Bladder microvascular endothelial cell (primary cell): ENCODE measurements around the gene INO80E. TPM values are rescaled to one million over a fixed set of nuclear protein-coding genes. Genes with fewer than 3 reads are reported as not detected.

Experiments used
- total RNA-seq: library from RNA; depleted of rRNA; stranded (reverse); fragments of >200 nt; gene quantifications from 2 replicates; pipeline ENCODE4 v1.2.3, GENCODE V29; 2014

The INO80E gene
- total RNA-seq, result 13.9 and 20.0 TPM in 2 replicates

GRCh38 chr16:29995911-29996765 is at the start of gene INO80E:
Gene INO80E, plus strand, starts transcription at chr16:29996241. Its CDS starts 70 bp downstream, at chr16:29996311.

GRCh38 chr16:29961479-29962343 is 34.3 kb upstream of the INO80E start, which contains the start of gene TMEM219:
Gene TMEM219, plus strand, starts transcription at chr16:29962079. Its CDS starts 1,065 bp downstream, at chr16:29963144.

GRCh38 chr16:29973384-29974246 is 22.4 kb upstream of the INO80E start, which contains the start of gene TAOK2:
Gene TAOK2, plus strand, starts transcription at chr16:29973868. Its CDS starts 3,905 bp downstream, at chr16:29977773.

GRCh38 chr16:29995324-29995910 is 624 bp upstream of the INO80E start, which contains the start of gene HIRIP3:
Gene HIRIP3, minus strand, starts transcription at chr16:29995617. Its CDS starts 12 bp downstream, at chr16:29995605.

GRCh38 chr16:30010844-30011713 is 15.0 kb downstream of the INO80E start, which contains the start of gene DOC2A:
Gene DOC2A, minus strand, starts transcription at chr16:30011027. Its CDS starts 805 bp downstream, at chr16:30010222.

GRCh38 chr16:30022887-30023286 is 26.8 kb downstream of the INO80E start, which contains the start of gene C16orf92:
Gene C16orf92, plus strand, starts transcription at chr16:30023198. Its CDS starts 143 bp downstream, at chr16:30023341.

GRCh38 chr16:30030841-30031413 is 34.9 kb downstream of the INO80E start, which contains the start of gene TLCD3B:
Gene TLCD3B, minus strand, starts transcription at chr16:30031271. Its CDS starts 744 bp downstream, at chr16:30030527.

Other genes with a start within 250 kb of the INO80E start
- not detected in 2 replicates for gene ZG16, start 218.0 kb upstream of the INO80E start, total RNA-seq
- gene KIF22, start 205.5 kb upstream of the INO80E start, total RNA-seq, result 38.6 and 60.5 TPM in 2 replicates
- 171 and 211 TPM in 2 replicates for gene MAZ, start 189.7 kb upstream of the INO80E start, total RNA-seq
- 0.25 TPM in 1 of 2 replicates, not detected in the other for gene PRRT2, start 184.0 kb upstream of the INO80E start, total RNA-seq
- 15.1 and 15.4 TPM in 2 replicates for gene PAGR1, start 180.1 kb upstream of the INO80E start, total RNA-seq
- gene MVP, start 175.8 kb upstream of the INO80E start, total RNA-seq, result 223 and 253 TPM in 2 replicates
- gene CDIPT, start 133.0 kb upstream of the INO80E start, total RNA-seq, result 63.0 and 90.8 TPM in 2 replicates
- gene SEZ6L2, start 96.7 kb upstream of the INO80E start, total RNA-seq, result 0.65 and 5.9 TPM in 2 replicates
- gene ASPHD1, start 95.8 kb upstream of the INO80E start, total RNA-seq, result 0.32 and 0.63 TPM in 2 replicates
- gene KCTD13, start 70.0 kb upstream of the INO80E start, total RNA-seq, result 2.9 and 7.9 TPM in 2 replicates
- 52.2 and 80.0 TPM in 2 replicates for gene TMEM219, start 34.2 kb upstream of the INO80E start, total RNA-seq
- 98.1 and 119 TPM in 2 replicates for gene TAOK2, start 22.4 kb upstream of the INO80E start, total RNA-seq
- gene HIRIP3, start 624 bp upstream of the INO80E start, total RNA-seq, result 6.6 and 8.2 TPM in 2 replicates
- 0.32 and 0.63 TPM in 2 replicates for gene DOC2A, start 14.8 kb downstream of the INO80E start, total RNA-seq
- not detected in 2 replicates for gene C16orf92, start 27.0 kb downstream of the INO80E start, total RNA-seq
- gene TLCD3B, start 35.0 kb downstream of the INO80E start, total RNA-seq, result 0.16 TPM in 1 of 2 replicates, not detected in the other
- 249 and 321 TPM in 2 replicates for gene ALDOA, start 69.5 kb downstream of the INO80E start, total RNA-seq
- 205 and 215 TPM in 2 replicates for gene PPP4C, start 79.8 kb downstream of the INO80E start, total RNA-seq
- gene TBX6, start 95.7 kb downstream of the INO80E start, total RNA-seq, result 0.16 and 0.19 TPM in 2 replicates
- 13.6 and 18.4 TPM in 2 replicates for gene YPEL3, start 100.0 kb downstream of the INO80E start, total RNA-seq
- gene GDPD3, start 117.3 kb downstream of the INO80E start, total RNA-seq, result 0.49 and 2.5 TPM in 2 replicates
- 27.4 and 39.0 TPM in 2 replicates for gene MAPK3, start 127.0 kb downstream of the INO80E start, total RNA-seq
- gene CORO1A, start 187.4 kb downstream of the INO80E start, total RNA-seq, result 3.1 and 3.2 TPM in 2 replicates
- 28.4 and 30.9 TPM in 2 replicates for gene BOLA2B, start 197.4 kb downstream of the INO80E start, total RNA-seq
- gene SLX1A, start 197.6 kb downstream of the INO80E start, total RNA-seq, result 41.9 and 45.5 TPM in 2 replicates
- gene SULT1A3, start 203.0 kb downstream of the INO80E start, total RNA-seq, result 2.3 and 4.7 TPM in 2 replicates